GM12874 (cell line): Measurements from ENCODE around the gene NKX1-2.

Experiments used
- TF ChIP-seq, protein P1 (sequence below): IDR thresholded peaks from 2 replicates; pipeline ENCODE4 v1.5.1; 2011; ENCODE audit warnings: low read depth, mild to moderate bottlenecking, control low read depth, low read length, moderate library complexity; ENCODE audit not compliant: insufficient read depth

Gene NKX1-2

DNA sequence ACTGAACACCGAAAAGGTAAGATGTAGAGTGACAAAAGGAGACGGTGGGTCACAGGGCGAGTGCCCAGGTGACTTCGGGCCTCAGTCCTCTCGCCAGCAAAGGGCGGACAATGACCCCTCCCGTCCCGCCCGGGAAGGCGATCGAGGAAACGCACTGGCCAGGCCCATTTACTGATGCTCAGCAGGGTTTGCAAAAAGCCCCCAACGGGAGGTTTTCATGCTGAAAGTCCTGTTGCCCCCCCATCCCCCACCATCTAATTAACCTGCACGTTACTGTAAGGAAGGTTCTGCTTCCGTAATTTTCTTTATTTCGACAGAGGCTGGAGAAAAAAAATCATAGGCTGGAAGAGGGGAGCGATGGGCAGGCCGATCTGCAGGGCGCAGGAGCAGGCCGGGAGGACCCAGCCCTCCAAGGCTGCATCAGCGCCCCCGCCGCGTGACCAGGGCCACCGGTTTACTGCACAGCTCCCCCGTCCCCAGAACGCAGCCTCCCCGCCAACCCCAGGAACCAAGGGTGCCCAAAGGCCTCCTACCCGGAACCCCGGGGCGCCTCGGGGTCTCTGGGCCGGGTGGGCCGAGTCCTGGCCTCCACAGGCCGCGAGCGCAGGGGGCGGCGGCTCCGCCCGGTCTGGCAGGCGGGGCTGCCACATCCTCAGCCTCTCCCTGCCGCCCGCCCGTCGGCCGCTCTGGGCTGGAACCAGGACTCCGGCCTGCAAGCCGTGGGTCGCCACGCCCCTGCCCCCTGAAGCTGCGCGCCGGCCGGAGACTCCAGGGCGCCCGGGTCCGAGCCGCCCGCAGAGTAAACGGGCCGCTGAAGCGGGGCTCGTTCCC lies 31.7 kb downstream of the NKX1-2 start:
- TF ChIP-seq, protein P1, sequence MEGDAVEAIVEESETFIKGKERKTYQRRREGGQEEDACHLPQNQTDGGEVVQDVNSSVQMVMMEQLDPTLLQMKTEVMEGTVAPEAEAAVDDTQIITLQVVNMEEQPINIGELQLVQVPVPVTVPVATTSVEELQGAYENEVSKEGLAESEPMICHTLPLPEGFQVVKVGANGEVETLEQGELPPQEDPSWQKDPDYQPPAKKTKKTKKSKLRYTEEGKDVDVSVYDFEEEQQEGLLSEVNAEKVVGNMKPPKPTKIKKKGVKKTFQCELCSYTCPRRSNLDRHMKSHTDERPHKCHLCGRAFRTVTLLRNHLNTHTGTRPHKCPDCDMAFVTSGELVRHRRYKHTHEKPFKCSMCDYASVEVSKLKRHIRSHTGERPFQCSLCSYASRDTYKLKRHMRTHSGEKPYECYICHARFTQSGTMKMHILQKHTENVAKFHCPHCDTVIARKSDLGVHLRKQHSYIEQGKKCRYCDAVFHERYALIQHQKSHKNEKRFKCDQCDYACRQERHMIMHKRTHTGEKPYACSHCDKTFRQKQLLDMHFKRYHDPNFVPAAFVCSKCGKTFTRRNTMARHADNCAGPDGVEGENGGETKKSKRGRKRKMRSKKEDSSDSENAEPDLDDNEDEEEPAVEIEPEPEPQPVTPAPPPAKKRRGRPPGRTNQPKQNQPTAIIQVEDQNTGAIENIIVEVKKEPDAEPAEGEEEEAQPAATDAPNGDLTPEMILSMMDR, result no peak

DNA sequence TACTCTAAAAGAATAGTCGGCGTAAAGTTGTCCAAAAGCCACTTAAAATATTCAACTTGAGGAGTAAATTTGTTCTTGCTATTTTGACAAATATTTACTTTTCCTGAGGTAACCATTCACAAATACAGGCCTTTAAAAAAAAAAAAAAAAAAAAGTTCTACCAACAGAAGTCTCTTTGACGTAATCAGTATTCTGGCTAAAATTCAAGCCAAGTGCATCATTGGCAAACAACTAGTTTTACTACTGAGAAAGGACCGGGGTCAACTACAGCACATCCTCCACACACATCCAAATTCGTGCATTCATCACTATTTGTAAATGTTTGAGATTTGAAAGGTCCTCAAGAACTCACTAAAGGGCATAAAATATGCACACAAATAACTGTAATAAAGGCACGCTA lies 33.1 kb downstream of the NKX1-2 start:
- TF ChIP-seq, protein P1, result no peak

DNA sequence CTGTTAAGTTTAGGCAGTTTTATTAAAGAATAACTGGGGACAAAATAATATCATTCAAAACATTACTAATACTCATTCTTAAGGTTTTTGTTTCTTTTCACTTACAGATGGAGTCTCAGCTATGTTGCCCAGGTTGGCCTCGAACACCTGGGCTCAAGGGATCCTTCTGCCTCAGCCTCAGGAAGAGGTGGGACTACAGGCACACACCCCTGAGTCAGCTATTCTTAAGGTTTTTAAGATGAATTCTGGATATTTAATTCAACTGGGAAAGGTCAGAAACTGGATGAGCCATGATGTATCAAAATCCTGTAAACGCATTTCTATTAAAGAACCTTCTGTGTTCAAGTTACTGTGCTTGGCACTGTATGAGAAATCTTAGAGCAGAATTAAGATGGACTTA lies 34.6 kb downstream of the NKX1-2 start:
- TF ChIP-seq, protein P1, result no peak

DNA sequence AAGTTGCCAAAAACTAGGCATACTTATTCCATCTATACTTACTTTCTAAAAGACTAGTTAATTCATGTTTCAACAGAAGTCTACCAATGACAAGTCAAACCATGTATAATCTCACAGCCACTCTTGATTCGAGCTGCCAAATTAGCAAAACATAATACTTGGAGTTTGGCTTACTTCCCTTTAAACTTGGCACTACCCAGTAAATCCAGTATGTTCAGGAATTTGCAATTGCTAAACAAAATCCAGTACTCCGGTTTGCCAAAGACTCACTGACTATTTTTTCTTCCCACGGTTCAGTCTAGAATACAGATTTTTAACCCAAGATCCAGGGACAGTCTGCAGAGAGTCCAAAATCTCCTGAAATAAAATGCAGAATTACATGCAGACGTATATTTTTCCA lies 35.8 kb downstream of the NKX1-2 start:
- TF ChIP-seq, protein P1, result no peak

DNA sequence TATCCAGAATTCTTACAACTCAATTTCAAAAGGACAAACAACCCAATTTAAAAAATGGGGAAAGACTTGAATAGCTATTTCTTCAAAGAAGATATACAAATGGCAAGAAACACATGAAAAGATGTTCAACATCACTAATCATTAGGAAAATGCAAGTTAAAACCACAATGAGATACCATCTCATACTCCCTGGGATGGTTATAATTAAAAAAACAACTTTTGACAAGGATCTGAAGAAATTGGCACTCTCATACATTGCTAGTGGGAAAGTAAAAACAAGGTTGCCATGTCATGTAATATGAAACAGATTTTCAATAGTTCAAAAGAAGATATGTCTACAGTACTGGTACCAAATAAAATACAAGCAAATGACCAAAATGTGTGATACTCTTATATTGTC lies 40.1 kb downstream of the NKX1-2 start:
- TF ChIP-seq, protein P1, result no peak

DNA sequence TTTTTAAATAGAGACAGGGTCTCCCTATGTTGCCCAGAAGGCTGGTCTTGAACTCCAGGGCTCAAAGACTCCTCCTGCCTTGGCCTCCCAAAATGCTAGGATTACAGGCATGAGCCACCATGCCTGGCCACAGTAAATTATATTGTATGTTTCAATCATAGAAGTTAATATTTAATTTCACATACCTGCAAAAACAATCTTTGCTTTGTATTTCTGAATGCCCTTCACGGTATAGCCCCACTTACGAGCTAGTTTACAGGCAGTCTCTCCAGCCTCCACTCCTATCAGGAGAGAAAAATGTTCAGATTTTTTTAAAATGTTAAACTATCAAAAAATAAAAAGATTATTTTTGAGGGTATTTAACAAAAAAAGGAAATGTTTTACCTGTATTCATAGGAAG lies 41.5 kb downstream of the NKX1-2 start:
- TF ChIP-seq, protein P1, result no peak

DNA sequence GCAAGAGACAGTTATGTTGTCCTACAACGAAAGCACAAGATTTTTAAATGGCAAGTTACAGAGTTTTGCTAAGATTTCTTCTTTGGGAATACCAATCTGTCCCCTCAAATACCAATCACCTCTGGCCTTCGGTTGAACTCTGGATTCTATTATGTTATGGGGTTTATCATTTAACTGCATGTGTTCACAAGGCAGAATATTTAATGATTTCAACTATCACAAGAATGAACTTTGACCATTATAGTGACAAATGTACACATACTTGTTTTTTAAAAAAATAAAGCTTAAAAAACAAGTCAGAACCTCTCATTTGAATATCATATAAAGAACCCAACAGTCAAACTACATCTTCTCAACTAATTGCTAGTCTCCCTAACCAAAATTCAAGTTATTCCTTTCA lies 42.4 kb downstream of the NKX1-2 start:
- TF ChIP-seq, protein P1, result no peak
